NCI-H748 (cell line): ENCODE data around the gene LASP1NB.
"Not testable (repeated sequence)": the region's sequence is repeated elsewhere in the genome, so short reads cannot be mapped to it uniquely, and the experiment has no call there.

Experiments used
- DNase-seq: peaks from one replicate; lab custom pipeline; 2025; ENCODE audit not compliant: unreplicated experiment; lab: John Stamatoyannopoulos, UW

The LASP1NB gene

GRCh38 chr17:38896346-38896954 is 29.0 kb upstream of the LASP1NB start:
- no peak for DNase-seq

- DNase-seq, result no peak
Measured at GRCh38 chr17:38897176-38897575, 28.2 kb upstream of the LASP1NB start.

- DNase-seq, result no peak
Measured at GRCh38 chr17:38897671-38898290, 27.6 kb upstream of the LASP1NB start.

GRCh38 chr17:38898291-38898679 is 27.1 kb upstream of the LASP1NB start:
- DNase-seq, result no peak

- DNase-seq, result no peak
Measured at GRCh38 chr17:38898812-38899348, 26.5 kb upstream of the LASP1NB start.

- DNase-seq, result no peak
Measured at GRCh38 chr17:38899421-38899820, 26.0 kb upstream of the LASP1NB start.

- DNase-seq, result no peak
Measured at GRCh38 chr17:38900978-38901656, 24.3 kb upstream of the LASP1NB start.

GRCh38 chr17:38903404-38903803 is 22.0 kb upstream of the LASP1NB start:
- no peak for DNase-seq

GRCh38 chr17:38904892-38905291 is 20.5 kb upstream of the LASP1NB start:
- DNase-seq, result no peak

- no peak for DNase-seq
Measured at GRCh38 chr17:38905375-38905774, 20.0 kb upstream of the LASP1NB start.

GRCh38 chr17:38906460-38907228 is 18.8 kb upstream of the LASP1NB start:
- DNase-seq, result no peak

GRCh38 chr17:38907930-38908675 is 17.3 kb upstream of the LASP1NB start:
- DNase-seq, result no peak

GRCh38 chr17:38908676-38909181 is 16.7 kb upstream of the LASP1NB start:
- DNase-seq, result no peak

- DNase-seq, result no peak
Measured at GRCh38 chr17:38910325-38910724, 15.1 kb upstream of the LASP1NB start.

- DNase-seq, result no peak
Measured at GRCh38 chr17:38911081-38911730, 14.2 kb upstream of the LASP1NB start.

GRCh38 chr17:38911731-38912081 is 13.7 kb upstream of the LASP1NB start:
- DNase-seq, result not testable (repeated sequence)

- DNase-seq, result no peak
Measured at GRCh38 chr17:38912221-38912813, 13.1 kb upstream of the LASP1NB start.

GRCh38 chr17:38914741-38915638 is 10.4 kb upstream of the LASP1NB start:
- no peak for DNase-seq

GRCh38 chr17:38915639-38915995 is 9.8 kb upstream of the LASP1NB start:
- DNase-seq, result no peak
